PC-9 (cell line): ENCODE measurements around the gene GDPD5.

Experiments
- EZH2 ChIP-seq: fragments of 200-600 bp; sonication (generic); IDR thresholded peaks from 2 replicates; pipeline ENCODE4 v1.8.0; 2017; ENCODE audit warnings: antibody characterized with exemption, low read depth
- TF ChIP-seq, protein P1 (sequence below): fragments of 200-600 bp; sonication (generic); conservative IDR thresholded peaks from 2 replicates; pipeline ENCODE4 v1.6.1; 2017; ENCODE audit warnings: mixed run types, antibody characterized with exemption, mild to moderate bottlenecking, moderate library complexity

DNA sequence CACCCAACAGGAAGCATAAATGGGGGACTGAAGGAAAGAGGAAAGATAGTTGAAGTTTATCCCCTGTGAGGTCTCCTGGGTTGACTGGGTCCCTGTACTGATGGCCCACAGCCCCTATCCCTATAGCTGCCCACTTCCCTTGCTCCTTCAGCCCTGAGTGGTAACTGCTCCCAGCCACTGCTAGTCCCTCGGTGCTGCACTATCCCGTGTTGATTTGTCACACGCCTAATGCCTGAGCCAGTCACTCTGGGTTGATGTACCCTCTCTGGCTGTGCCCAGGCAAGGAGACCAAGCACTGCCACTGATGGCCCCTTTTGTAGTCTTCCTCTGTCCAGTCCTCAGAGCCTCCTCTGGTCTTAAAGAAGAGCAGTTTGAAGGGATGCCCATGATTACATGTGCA, 9.6 kb downstream of the GDPD5 start:
- TF ChIP-seq, protein P1, sequence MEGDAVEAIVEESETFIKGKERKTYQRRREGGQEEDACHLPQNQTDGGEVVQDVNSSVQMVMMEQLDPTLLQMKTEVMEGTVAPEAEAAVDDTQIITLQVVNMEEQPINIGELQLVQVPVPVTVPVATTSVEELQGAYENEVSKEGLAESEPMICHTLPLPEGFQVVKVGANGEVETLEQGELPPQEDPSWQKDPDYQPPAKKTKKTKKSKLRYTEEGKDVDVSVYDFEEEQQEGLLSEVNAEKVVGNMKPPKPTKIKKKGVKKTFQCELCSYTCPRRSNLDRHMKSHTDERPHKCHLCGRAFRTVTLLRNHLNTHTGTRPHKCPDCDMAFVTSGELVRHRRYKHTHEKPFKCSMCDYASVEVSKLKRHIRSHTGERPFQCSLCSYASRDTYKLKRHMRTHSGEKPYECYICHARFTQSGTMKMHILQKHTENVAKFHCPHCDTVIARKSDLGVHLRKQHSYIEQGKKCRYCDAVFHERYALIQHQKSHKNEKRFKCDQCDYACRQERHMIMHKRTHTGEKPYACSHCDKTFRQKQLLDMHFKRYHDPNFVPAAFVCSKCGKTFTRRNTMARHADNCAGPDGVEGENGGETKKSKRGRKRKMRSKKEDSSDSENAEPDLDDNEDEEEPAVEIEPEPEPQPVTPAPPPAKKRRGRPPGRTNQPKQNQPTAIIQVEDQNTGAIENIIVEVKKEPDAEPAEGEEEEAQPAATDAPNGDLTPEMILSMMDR, result no peak
- no peak for TF ChIP-seq EZH2
